ENCODE results near the gene TCTA. TPM values are rescaled to one million over a fixed set of nuclear protein-coding genes. Genes with fewer than 3 reads are reported as not detected.

The TCTA gene
- total and polyA plus RNA-seq, 9 of the 15 experiments (the other 6 are each of a cell fraction or from before 2014, with no cell fraction given) = 4.0 to 15.4 (median 8.2) TPM

GRCh38 chr3:49453621-49454020 is 41.4 kb downstream of the TCTA start:
- Histone ChIP-seq H3K4me3 (no peak overlapping the region), H3K36me3 (ENCODE audit: control insufficient read depth, insufficient read depth, low read length) (no peaks in the 10 kb centered on the region), H3K4me1 (replicated peaks in 1 of 2; ENCODE audit: control insufficient read depth in 2 of 2, insufficient read depth in 2 of 2, low read length in 2 of 2) (peaks cover 0 to 2% of the 10 kb centered on the region in 2 experiments; a peak in 3 of 5 replicates), H3K79me2 (ENCODE audit: control insufficient read depth, insufficient read depth, low read length) (no peaks in the 10 kb centered on the region), H3K27me3 (ENCODE audit: control insufficient read depth in 2 of 2, insufficient read depth in 2 of 2, low read length in 2 of 2) (no peaks in the 10 kb centered on the region), H2AFZ (ENCODE audit: low read depth, low read length) (no peak overlapping the region), H3K9ac (ENCODE audit: insufficient read depth in 1 of 2, low read depth in 2 of 2, low read length in 2 of 2) (no peak overlapping the region), H3K9me3 (replicated peaks; ENCODE audit: control insufficient read depth, insufficient read depth, low read depth, low read length) (no peaks in the 10 kb centered on the region), H3K27ac (ENCODE audit: extremely low read depth, low read depth, low read length) (no peak overlapping the region), H4K20me1 (replicated peaks; ENCODE audit: control insufficient read depth, insufficient read depth, low read length) (no peaks in the 10 kb centered on the region), H3K9me1 (ENCODE audit: control insufficient read depth, insufficient read depth, low read length) (no peaks in the 10 kb centered on the region), H3K4me2 (ENCODE audit: insufficient read depth, low read length) (no peak overlapping the region)
- intact Hi-C loops (cut with micrococcal nuclease) = loop anchor here (1.0 kb wide), 2 partner anchors 86 to 218 kb away; no protein-coding TSS in a partner anchor
- POLR2A ChIA-PET = no interaction called here
- DNase-seq (ENCODE audit: extremely low read depth in 1 of 4, low spot score in 3 of 4) (no peak), FAIRE-seq (no peak), ATAC-seq (no peak)
- WGBS (ENCODE audit: insufficient coverage, low coverage, missing lambda C conversion rate) = 42% methylated on average over 2 of the region's 4 CpGs
- CTCF ChIA-PET (ENCODE audit: low intra/inter-chr PET ratio) = no interaction called here
- BruUV-seq (replicated peaks) = no TSS peak
- peak; percentile 53; the same call in 1 of the 2 replicates for TF ChIP-seq ZNF512 (tag; IDR thresholded peaks at IDR 0.05)
- TF ChIP-seq HOMEZ (CRISPR knock-in tag; IDR thresholded peaks at IDR 0.05) = no peak
- in situ Hi-C loops (cut with MboI) = no loop called here

Data from K562 (cell line).